Globus pallidus (tissue), 1 donor: Measurements from ENCODE around the gene USP16.

ENCODE experiments used
- DNase-seq: peaks from one replicate; pipeline ENCODE4 v3.0.0-alpha.2; 2015; ENCODE audit warnings: low spot score

The USP16 gene

GRCh38 chr21:29084372-29084771 lies 59.9 kb downstream of the USP16 start:
- no peak for DNase-seq

DNA sequence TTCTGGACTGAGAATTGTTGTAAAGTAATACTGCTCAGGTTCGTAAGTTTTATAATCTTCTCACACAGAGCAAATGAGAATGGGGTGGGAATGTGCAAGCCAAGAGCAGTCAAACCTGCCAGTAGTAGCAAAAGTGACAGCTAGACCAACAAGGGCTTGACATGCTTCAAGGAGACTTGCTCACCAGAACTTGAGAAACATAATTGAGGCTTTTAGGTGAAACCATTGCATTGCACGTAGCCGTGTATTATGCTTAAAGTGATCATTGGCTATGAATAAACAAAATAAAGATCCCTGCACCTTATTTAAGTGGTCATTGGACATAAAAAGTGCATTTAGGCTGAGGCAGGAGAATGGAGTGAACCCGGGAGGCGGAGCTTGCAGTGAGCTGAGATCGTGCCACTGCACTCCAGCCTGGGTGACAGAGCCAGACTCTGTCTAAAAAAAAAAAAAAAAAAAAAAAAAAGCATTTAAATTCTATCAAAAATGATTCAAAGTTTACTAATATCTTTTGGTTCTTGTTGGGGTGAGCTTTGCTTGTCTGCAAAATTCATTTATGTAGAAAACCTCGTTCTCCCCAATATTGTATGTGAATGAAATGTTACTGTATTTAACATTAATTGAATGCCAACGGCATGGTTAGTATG lies 60.8 kb downstream of the USP16 start:
- no peak for DNase-seq

DNA sequence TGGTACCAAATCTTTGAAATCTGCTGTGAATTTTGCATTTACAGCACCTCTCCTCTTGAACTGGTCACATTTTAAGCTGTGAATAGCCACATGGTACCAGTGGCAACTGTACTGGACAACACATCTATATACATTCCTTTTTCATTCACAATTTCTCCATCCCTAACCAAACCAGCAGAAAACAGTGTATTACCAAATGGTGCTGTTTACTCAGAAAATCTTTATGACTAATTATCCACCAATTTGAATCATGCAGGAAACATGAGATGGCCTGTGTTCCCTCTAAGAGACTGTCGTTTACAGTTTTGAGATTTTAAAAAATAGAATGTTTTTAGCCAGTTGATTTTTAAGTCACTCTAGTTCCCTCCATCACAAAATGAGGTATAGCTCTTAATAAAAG lies 66.6 kb downstream of the USP16 start:
- no peak for DNase-seq

GRCh38 chr21:29092102-29092959 lies 67.9 kb downstream of the USP16 start:
- no peak for DNase-seq

GRCh38 chr21:29096218-29097015 lies 71.9 kb downstream of the USP16 start:
- DNase-seq = no peak

DNA sequence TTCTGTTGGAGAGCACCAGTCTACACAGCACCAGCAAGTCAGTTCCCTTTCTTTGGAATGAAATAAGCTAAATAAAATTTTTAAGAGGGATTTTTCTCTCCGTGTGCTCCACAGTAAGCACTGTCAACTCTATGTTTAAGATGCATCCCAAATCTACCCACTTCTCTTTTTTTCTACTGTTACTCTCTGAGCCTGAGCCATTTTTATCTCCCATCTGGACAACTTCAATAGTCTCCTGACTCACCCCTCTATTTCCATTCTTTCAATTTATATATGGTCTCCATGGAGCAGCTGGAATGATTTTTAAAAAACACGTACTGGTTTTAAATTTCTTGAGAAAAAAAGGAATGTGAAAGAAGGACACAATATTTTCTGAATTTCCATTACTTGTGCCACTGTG lies 73.7 kb downstream of the USP16 start:
- DNase-seq = no peak

- DNase-seq = no peak
Measured at GRCh38 chr21:29102791-29103257, 78.4 kb downstream of the USP16 start.
